ENCODE measurements around the gene NRIP2. TPM values are rescaled to one million over a fixed set of nuclear protein-coding genes. Genes with fewer than 3 reads are reported as not detected.

The NRIP2 gene
- total and polyA plus RNA-seq, 2 donors (not counting 3 experiments of a cell fraction or from before 2014, with no cell fraction given): not detected

DNA sequence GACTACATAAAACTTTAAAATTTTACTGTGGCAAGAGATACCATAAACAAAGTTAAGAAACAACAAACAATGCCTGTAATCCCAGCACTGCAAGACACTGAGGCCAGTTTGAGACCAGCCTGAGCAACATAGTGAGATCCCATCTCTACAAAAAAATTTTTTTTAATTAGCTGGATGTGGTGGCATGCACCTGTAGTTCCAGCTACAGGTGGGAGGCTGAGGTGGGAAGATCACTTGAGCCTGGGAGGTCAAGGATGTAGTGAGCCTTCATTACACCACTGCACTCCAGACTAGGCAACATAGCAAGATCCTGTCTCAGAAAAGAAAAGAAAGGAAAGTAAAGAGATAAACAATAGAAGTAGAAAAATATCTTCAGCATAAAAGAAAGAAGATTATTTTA, 25.3 kb upstream of the NRIP2 start:
- no peaks in the 10 kb centered on the region for H3K9me1 ChIP-seq (replicated peaks; ENCODE audit: control insufficient read depth, extremely low read depth, insufficient read depth, low read length)
- H3K4me3 ChIP-seq (replicated peaks in 1 of 3; ENCODE audit: insufficient read depth in 1 of 3, low read depth in 1 of 3, low read length in 3 of 3): no peak overlapping the region
- no peak for TF ChIP-seq JUN (IDR thresholded peaks at IDR 0.05; ENCODE audit: borderline replicate concordance, insufficient read depth, insufficient read length, low read depth)
- no peak for TF ChIP-seq FOS (IDR thresholded peaks at IDR 0.05; ENCODE audit: borderline replicate concordance, insufficient read depth, low read length)
- no peak for TF ChIP-seq EZH2 (IDR thresholded peaks at IDR 0.05; ENCODE audit: borderline replicate concordance, low read depth, low read length, severe bottlenecking)
- TF ChIP-seq, protein P1, sequence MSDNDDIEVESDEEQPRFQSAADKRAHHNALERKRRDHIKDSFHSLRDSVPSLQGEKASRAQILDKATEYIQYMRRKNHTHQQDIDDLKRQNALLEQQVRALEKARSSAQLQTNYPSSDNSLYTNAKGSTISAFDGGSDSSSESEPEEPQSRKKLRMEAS (IDR thresholded peaks at IDR 0.05; ENCODE audit: insufficient read depth, insufficient read length): no peak
- no peak for TF ChIP-seq POLR2AphosphoS5 (IDR thresholded peaks at IDR 0.05; ENCODE audit: insufficient read depth, low read depth, low read length)
- TF ChIP-seq, protein P2, sequence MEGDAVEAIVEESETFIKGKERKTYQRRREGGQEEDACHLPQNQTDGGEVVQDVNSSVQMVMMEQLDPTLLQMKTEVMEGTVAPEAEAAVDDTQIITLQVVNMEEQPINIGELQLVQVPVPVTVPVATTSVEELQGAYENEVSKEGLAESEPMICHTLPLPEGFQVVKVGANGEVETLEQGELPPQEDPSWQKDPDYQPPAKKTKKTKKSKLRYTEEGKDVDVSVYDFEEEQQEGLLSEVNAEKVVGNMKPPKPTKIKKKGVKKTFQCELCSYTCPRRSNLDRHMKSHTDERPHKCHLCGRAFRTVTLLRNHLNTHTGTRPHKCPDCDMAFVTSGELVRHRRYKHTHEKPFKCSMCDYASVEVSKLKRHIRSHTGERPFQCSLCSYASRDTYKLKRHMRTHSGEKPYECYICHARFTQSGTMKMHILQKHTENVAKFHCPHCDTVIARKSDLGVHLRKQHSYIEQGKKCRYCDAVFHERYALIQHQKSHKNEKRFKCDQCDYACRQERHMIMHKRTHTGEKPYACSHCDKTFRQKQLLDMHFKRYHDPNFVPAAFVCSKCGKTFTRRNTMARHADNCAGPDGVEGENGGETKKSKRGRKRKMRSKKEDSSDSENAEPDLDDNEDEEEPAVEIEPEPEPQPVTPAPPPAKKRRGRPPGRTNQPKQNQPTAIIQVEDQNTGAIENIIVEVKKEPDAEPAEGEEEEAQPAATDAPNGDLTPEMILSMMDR (IDR thresholded peaks at IDR 0.05; ENCODE audit: extremely low read depth in 1 of 2, insufficient read depth in 1 of 2, low read depth in 1 of 2, low read length in 2 of 2): no peak
- no peak for TF ChIP-seq MYC (IDR thresholded peaks at IDR 0.05; ENCODE audit: low read depth, low read length)
- no peak for TF ChIP-seq GATA2 (IDR thresholded peaks at IDR 0.05; ENCODE audit: insufficient read depth, insufficient read length, low read depth, low read length)
- no peak for TF ChIP-seq POLR2A (IDR thresholded peaks at IDR 0.05; ENCODE audit: low read depth, low read length)
- H2AFZ ChIP-seq (ENCODE audit: low read depth, low read length): no peak overlapping the region
- DNase-seq (ENCODE audit: low read depth, low spot score): no peak
- BruUV-seq (replicated peaks): no TSS peak
- H4K20me1 ChIP-seq (replicated peaks; ENCODE audit: control insufficient read depth, extremely low read depth, insufficient read depth, low read length): no peaks in the 10 kb centered on the region
- FAIRE-seq: no peak
- no peaks in the 10 kb centered on the region for H3K4me1 ChIP-seq (ENCODE audit: control insufficient read depth, extremely low read depth, insufficient read depth, low read length)
- no peak overlapping the region for H3K27ac ChIP-seq (ENCODE audit: insufficient read depth, low read depth, low read length)
- H3K36me3 ChIP-seq (ENCODE audit: control insufficient read depth in 2 of 2, extremely low read depth in 1 of 2, insufficient read depth in 2 of 2, low read length in 2 of 2): peaks cover 5 to 15% of the 10 kb centered on the region in 2 experiments
- dilution Hi-C loops (cut with MboI; ENCODE audit: extremely low pct_ligation_motif_present, low sequenced_read_pairs): no loop called here
- no peaks in the 10 kb centered on the region for H3K27me3 ChIP-seq (ENCODE audit: control insufficient read depth in 2 of 2, insufficient read depth in 2 of 2, low read length in 2 of 2)
- no peaks in the 10 kb centered on the region for H3K9me3 ChIP-seq (replicated peaks; ENCODE audit: control insufficient read depth, insufficient read depth, low read length)
- no peak overlapping the region for H3K9ac ChIP-seq (replicated peaks; ENCODE audit: extremely low read depth, insufficient read depth, low read length)
- no peaks in the 10 kb centered on the region for H3K79me2 ChIP-seq (ENCODE audit: control insufficient read depth, insufficient read depth, low read length)
- intact Hi-C loops (cut with micrococcal nuclease): no loop called here
- no peak overlapping the region for H3K4me2 ChIP-seq (ENCODE audit: insufficient read depth, low read length)
- ChIA-PET CTCF (interaction anchor here (1.4 kb wide), 1 partner anchor 14 kb away, joined by 5 read pairs; no protein-coding TSS in a partner anchor), POLR2A (no interaction called here)

Data from endothelial cell of umbilical vein (primary cell).